CD14-positive monocyte (primary cell): ENCODE data around the gene KYAT1. TPM values are rescaled to one million over a fixed set of nuclear protein-coding genes. Genes with fewer than 3 reads are reported as not detected.
A peak's percentile ranks its signal among the peaks of the same experiment; 100 is the strongest.

Experiments
- DNase-seq, 3 donors: peaks; one replicate each; pipeline ENCODE4 v3.0.0-alpha.2; 2011 to 2022
- H2AFZ ChIP-seq: 2 replicates; pipeline ENCODE4 v1.6.0; 2012; ENCODE audit warnings: mild to moderate bottlenecking, low read depth, low read length, inconsistent platforms; ENCODE audit not compliant: insufficient read depth, poor library complexity, severe bottlenecking
- H3K27ac ChIP-seq, 2 donors: 1 replicate in 1 of 2; 2 replicates in 1 of 2; pipeline ENCODE4 v1.5.1; 2012 to 2013; ENCODE audit warnings: low read length in 2 of 2, control low read depth in 1 of 2, inconsistent platforms in 1 of 2, low read depth in 1 of 2, mild to moderate bottlenecking in 1 of 2
- H3K27me3 ChIP-seq, 2 donors: one replicate each; pipeline versions ENCODE4 v1.6.0 to v1.6.1; 2011 to 2013; ENCODE audit warnings: low read length in 2 of 2; ENCODE audit not compliant: control insufficient read depth in 2 of 2, insufficient read depth in 2 of 2
- H3K36me3 ChIP-seq, 2 donors: replicated peaks in 1 of 2; 1 replicate in 1 of 2; 2 replicates in 1 of 2; pipeline versions ENCODE4 v1.5.1 to v1.6.1; 2012 to 2013; ENCODE audit warnings: low read length in 2 of 2, control low read depth in 1 of 2, inconsistent platforms in 1 of 2, mild to moderate bottlenecking in 1 of 2; ENCODE audit not compliant: insufficient read depth in 2 of 2, control insufficient read depth in 1 of 2
- H3K4me1 ChIP-seq, 2 donors: 1 replicate in 1 of 2; 2 replicates in 1 of 2; pipeline versions ENCODE4 v1.5.1 to v1.6.1; 2012 to 2013; ENCODE audit warnings: low read length in 2 of 2, control low read depth in 1 of 2, inconsistent platforms in 1 of 2, mild to moderate bottlenecking in 1 of 2, moderate library complexity in 1 of 2; ENCODE audit not compliant: insufficient read depth in 2 of 2, control insufficient read depth in 1 of 2
- H3K4me2 ChIP-seq: replicated peaks from 2 replicates; pipeline ENCODE3; 2012; ENCODE audit warnings: low read length, moderate library complexity, mild to moderate bottlenecking; ENCODE audit not compliant: poor library complexity, severe bottlenecking; ENCODE audit errors: extremely low read depth
- H3K4me3 ChIP-seq, 3 experiments: fragments of 200-600 bp in 1 of 3; sonication (generic) in 1 of 3; replicated peaks in 1 of 3; 1 replicate in 2 of 3; 2 replicates in 1 of 3; pipeline ENCODE4 v1.5.1; 2011 to 2013; ENCODE audit warnings: low read length in 3 of 3, mild to moderate bottlenecking in 3 of 3, control low read depth in 2 of 3, low read depth in 2 of 3, inconsistent platforms in 1 of 3, moderate library complexity in 1 of 3
- H3K79me2 ChIP-seq: 2 replicates; pipeline ENCODE4 v1.6.0; 2012; ENCODE audit warnings: mild to moderate bottlenecking, control low read depth, inconsistent platforms, low read length, moderate library complexity; ENCODE audit not compliant: insufficient read depth
- H3K9ac ChIP-seq: 2 replicates; pipeline ENCODE4 v1.6.0; 2017; ENCODE audit warnings: low read length, mild to moderate bottlenecking; ENCODE audit not compliant: insufficient read depth, poor library complexity, severe bottlenecking
- H3K9me3 ChIP-seq, 2 donors: replicated peaks in 1 of 2; 1 replicate in 1 of 2; 2 replicates in 1 of 2; pipeline versions ENCODE4 v1.5.1 to v1.6.1; 2012 to 2013; ENCODE audit warnings: low read length in 2 of 2, control low read depth in 1 of 2; ENCODE audit not compliant: control insufficient read depth in 1 of 2, insufficient read depth in 1 of 2
- H4K20me1 ChIP-seq: 2 replicates; pipeline ENCODE4 v1.6.0; 2012; ENCODE audit warnings: mild to moderate bottlenecking, low read length, control low read depth, moderate library complexity; ENCODE audit not compliant: insufficient read depth
- H3K27ac Mint-ChIP-seq, 7 donors: one replicate each; pipeline ENCODE4 v1.8.0; 2020; ENCODE audit warnings: mild to moderate bottlenecking in 7 of 7, mixed read lengths in 7 of 7, moderate library complexity in 6 of 7, inconsistent platforms in 2 of 7
- H3K27me3 Mint-ChIP-seq, 3 donors: one replicate each; pipeline ENCODE4 v1.8.0; 2021 to 2022; ENCODE audit warnings: low read depth in 3 of 3, mild to moderate bottlenecking in 3 of 3, mixed read lengths in 3 of 3, moderate library complexity in 3 of 3, inconsistent platforms in 1 of 3
- H3K36me3 Mint-ChIP-seq, 2 donors: one replicate each; pipeline ENCODE4 v1.8.0; 2020; ENCODE audit warnings: mixed read lengths in 2 of 2, inconsistent platforms in 1 of 2, mild to moderate bottlenecking in 1 of 2
- H3K4me1 Mint-ChIP-seq: one replicate; pipeline ENCODE4 v1.8.0; 2020; ENCODE audit warnings: mild to moderate bottlenecking, mixed read lengths
- H3K4me3 Mint-ChIP-seq, 2 donors: one replicate each; pipeline ENCODE4 v1.8.0; 2020; ENCODE audit warnings: mild to moderate bottlenecking in 2 of 2, mixed read lengths in 2 of 2, moderate library complexity in 1 of 2
- H3K9me3 Mint-ChIP-seq, 7 donors: one replicate each; pipeline ENCODE4 v1.8.0; 2020 to 2022; ENCODE audit warnings: mixed read lengths in 7 of 7, mild to moderate bottlenecking in 6 of 7, moderate library complexity in 6 of 7, inconsistent platforms in 2 of 7
- WGBS: methylation state at CpG from one replicate; pipeline ENCODE4 v1.1.5; 2013; ENCODE audit warnings: missing lambda C conversion rate; ENCODE audit not compliant: insufficient coverage; 5-methylcytosine and 5-hydroxymethylcytosine counted together
- intact Hi-C, 2 donors: fragments of 100-400 bp; cut with micrococcal nuclease; formaldehyde crosslinking; loops; one replicate each; pipeline versions ENCODE4 v1.15.0 to v1.15.1; 2023
- polyA minus RNA-seq: library from RNA; depleted of rRNA, polyadenylated mRNA; stranded (reverse); fragments of >200 nt; gene quantifications from 2 replicates; pipeline ENCODE4 v1.2.3, GENCODE V29; 2012
- polyA plus RNA-seq, 3 donors: library from polyadenylated mRNA; depleted of rRNA in 1 of 3; unstranded in 2 of 3; stranded (reverse) in 1 of 3; fragments of 300-500 nt in 2 of 3; fragments of >200 nt in 1 of 3; fragmentation: Illumina TruSeq in 2 of 3; gene quantifications; 1 replicate in 2 of 3; 2 replicates in 1 of 3; pipeline ENCODE4 v1.2.3, GENCODE V29; 2012 to 2021
- total RNA-seq, 12 experiments: library from RNA in 1 of 12; stranded (reverse) in 1 of 12; fragments of 120-200 nt in 1 of 12; gene quantifications; one replicate each; pipeline ENCODE4 v1.2.4 and lab custom pipeline; 2013 to 2026; ENCODE audit warnings: mixed read lengths in 6 of 12, inconsistent platforms in 1 of 12
- TF ChIP-seq, protein P1 (sequence below): fragments of 200-600 bp; IDR thresholded peaks from one replicate; pipeline ENCODE4 v1.8.0; 2022; ENCODE audit warnings: antibody characterized with exemption, mild to moderate bottlenecking

Gene KYAT1
- 3.0 TPM for total RNA-seq (2013)
- polyA plus RNA-seq (1 to 10 TPM; 2.4 to 4.5 (median 3.6) TPM), polyA minus RNA-seq (1.8 and 3.0 TPM in 2 replicates), total RNA-seq (lab: John Stamatoyannopoulos, UW) (0 to 0.30 (median 0.12) reads per million in 11 experiments)

DNA sequence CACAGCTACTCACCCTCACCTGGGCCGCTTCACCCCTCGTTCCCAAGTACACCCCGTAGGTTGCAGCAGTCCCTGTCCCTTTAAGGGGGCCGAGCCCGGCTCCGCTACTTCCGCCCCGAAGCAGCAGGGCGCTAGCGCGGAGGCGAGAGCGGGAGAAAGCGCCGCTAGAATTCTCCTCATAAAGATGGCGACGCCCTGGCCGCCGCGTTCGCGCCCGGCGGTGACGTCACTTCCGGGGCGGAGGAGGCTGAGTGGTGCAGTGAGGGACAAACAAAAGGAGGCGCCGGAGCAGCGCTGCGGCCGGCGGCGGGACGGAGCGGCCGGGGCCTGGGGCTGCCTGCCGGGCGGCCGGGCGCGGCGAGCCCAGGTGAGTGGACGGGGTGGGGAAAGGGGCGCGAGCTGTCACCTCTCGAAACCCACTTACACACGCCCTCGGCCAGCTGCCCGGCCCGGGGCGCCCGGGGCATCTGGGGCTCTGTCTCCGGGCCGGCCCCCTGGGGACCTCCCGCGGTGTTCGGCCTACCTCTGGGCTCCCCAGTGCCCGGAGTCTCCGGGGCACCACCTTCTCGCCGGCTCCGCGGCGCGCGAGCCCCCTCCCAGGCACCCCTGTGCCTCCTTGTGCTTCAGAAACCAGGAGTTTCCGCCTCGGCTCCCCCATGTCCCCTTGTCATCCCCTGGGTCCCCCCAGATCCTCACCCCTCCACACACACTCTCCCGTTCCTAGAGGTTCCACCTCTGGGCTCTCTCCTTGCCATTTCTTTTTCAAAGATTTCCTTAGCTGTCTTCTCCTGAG, at the start of gene KYAT1, which contains the start of gene LRRC8A:
Gene KYAT1, minus strand, starts transcription at position 67 of the 793 bp plus-strand sequence. CDS start 36,545 bp downstream, outside the sequence.
Gene LRRC8A, plus strand, starts transcription at position 250 of the 793 bp plus-strand sequence. CDS start 25,032 bp downstream, outside the sequence.
- TF ChIP-seq, protein P1, sequence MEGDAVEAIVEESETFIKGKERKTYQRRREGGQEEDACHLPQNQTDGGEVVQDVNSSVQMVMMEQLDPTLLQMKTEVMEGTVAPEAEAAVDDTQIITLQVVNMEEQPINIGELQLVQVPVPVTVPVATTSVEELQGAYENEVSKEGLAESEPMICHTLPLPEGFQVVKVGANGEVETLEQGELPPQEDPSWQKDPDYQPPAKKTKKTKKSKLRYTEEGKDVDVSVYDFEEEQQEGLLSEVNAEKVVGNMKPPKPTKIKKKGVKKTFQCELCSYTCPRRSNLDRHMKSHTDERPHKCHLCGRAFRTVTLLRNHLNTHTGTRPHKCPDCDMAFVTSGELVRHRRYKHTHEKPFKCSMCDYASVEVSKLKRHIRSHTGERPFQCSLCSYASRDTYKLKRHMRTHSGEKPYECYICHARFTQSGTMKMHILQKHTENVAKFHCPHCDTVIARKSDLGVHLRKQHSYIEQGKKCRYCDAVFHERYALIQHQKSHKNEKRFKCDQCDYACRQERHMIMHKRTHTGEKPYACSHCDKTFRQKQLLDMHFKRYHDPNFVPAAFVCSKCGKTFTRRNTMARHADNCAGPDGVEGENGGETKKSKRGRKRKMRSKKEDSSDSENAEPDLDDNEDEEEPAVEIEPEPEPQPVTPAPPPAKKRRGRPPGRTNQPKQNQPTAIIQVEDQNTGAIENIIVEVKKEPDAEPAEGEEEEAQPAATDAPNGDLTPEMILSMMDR = no peak
- H3K36me3 Mint-ChIP-seq = peaks cover 18 to 25% of the 10 kb centered on the region in 2 donors
- peak; percentile 94 to 97 (median 95) for DNase-seq
- H2AFZ ChIP-seq = peak within 1 kb of the TSS; percentile 96
- H3K4me3 Mint-ChIP-seq = peak within 1 kb of the TSS; percentile 94 to 98
- intact Hi-C loops = loop anchor here (5.0 to 10.0 kb wide), 2 partner anchors 63 to 110 kb away; partner anchors contain the start of genes DOLK (in 1 of the 2), NUP188 (in 1 of the 2) and ZER1 (in 1 of the 2)
- peaks cover 0 to 3% (median 0%) of the 10 kb centered on the region in 7 donors for H3K9me3 Mint-ChIP-seq
- peak within 1 kb of the TSS; percentile 88 for H3K9ac ChIP-seq
- peaks cover 24% of the 10 kb centered on the region for H4K20me1 ChIP-seq
- under 1% methylated on average over 60 of the region's 70 CpGs for WGBS
- H3K4me1 ChIP-seq = peaks cover 16 to 21% of the 10 kb centered on the region in 2 donors
- peaks cover 42% of the 10 kb centered on the region for H3K79me2 ChIP-seq
- H3K27ac Mint-ChIP-seq = peak within 1 kb of the TSS; percentile 84 to 96 (median 90)
- H3K4me3 ChIP-seq = peak within 1 kb of the TSS; percentile 75 to 99 (median 89)
- H3K36me3 ChIP-seq = peaks cover 13 to 22% of the 10 kb centered on the region in 2 donors
- peaks cover 27% of the 10 kb centered on the region for H3K4me1 Mint-ChIP-seq
- no peaks in the 10 kb centered on the region for H3K27me3 ChIP-seq
- peak within 1 kb of the TSS; percentile 86 for H3K4me2 ChIP-seq
- H3K27ac ChIP-seq = peak within 1 kb of the TSS; percentile 27 to 84
- H3K27me3 Mint-ChIP-seq = peaks cover 0 to 1% (median 0%) of the 10 kb centered on the region in 3 donors
- no peaks in the 10 kb centered on the region for H3K9me3 ChIP-seq

DNA sequence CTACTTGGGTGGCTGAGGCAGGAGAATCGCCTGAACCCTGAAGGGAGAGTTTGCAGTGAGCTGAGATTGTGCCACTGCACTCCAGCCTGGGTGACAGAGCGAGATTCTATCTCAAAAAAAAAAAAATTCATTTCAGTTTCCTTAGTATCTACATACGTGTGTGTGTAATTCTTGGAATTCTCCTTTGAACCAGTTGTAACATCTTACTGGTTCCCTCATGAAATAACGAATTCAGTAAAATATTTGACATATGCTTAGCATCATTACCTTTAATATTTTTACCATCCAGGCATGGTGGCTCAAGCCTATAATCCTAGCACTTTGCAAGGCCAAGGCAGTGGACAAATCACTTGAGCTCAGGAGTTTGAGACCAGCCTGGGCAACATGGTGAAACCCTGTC, 47.8 kb upstream of the KYAT1 start:
- no peaks in the 10 kb centered on the region for H3K9me3 ChIP-seq
- H3K4me3 ChIP-seq = no peak overlapping the region
- no peak overlapping the region for H3K4me2 ChIP-seq
- 93% methylated on average over 3 of the region's 4 CpGs for WGBS
- no peaks in the 10 kb centered on the region for H3K79me2 ChIP-seq
- no peak overlapping the region for H3K9ac ChIP-seq
- Mint-ChIP-seq H3K4me1 (peaks cover 3% of the 10 kb centered on the region), H3K4me3 (no peak overlapping the region), H3K27ac (no peak overlapping the region), H3K9me3 (peaks cover 0 to 1% (median 0%) of the 10 kb centered on the region in 7 donors), H3K36me3 (no peaks in the 10 kb centered on the region), H3K27me3 (peaks cover 0 to 2% (median 2%) of the 10 kb centered on the region in 3 donors)
- no peaks in the 10 kb centered on the region for H3K4me1 ChIP-seq
- H4K20me1 ChIP-seq = no peaks in the 10 kb centered on the region
- no peak for DNase-seq
- no peak overlapping the region for H3K27ac ChIP-seq
- intact Hi-C loops = loop anchor here (5.0 to 10.0 kb wide), 2 partner anchors 67 to 285 kb away; no protein-coding TSS in a partner anchor
- H3K36me3 ChIP-seq = no peaks in the 10 kb centered on the region
- no peak overlapping the region for H2AFZ ChIP-seq
- no peaks in the 10 kb centered on the region for H3K27me3 ChIP-seq
- TF ChIP-seq, protein P1 = no peak
